ENCODE measurements around the gene LPIN1.
A peak's percentile ranks its signal among the peaks of the same experiment; 100 is the strongest.

The LPIN1 gene

DNA sequence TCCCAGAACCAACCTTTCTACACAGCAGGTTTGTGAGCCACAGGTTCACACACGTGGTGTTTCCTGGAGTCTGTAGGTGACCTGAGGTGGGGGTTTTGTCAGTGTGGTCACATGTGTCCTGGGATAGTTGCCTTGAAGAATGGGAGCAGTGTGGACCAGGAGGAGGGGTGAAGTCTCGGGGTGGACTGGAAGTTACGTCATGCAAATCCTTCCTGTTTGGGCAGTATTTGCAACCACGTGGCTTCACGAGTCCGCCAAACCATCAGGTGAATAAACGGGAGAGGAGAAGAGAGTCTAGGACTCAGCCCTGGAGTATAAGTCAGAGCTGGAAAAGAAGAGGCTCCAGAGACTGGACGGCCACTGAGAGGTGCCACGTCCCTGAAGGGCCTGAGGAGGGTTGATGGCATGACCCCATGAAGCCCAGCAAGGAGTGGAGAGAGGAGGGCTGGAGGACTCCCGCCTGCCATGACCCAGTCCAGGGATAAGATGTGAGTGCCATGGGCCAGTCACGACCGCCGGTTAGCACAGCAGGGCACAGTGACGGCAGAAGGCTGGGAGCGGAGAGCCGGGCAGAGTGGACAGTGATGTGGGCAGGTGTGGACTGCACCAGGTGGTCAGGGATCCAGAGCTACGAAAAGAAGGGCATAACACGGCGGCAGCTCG lies 16.5 kb downstream of the LPIN1 start:
- DNase-seq = no peak

DNA sequence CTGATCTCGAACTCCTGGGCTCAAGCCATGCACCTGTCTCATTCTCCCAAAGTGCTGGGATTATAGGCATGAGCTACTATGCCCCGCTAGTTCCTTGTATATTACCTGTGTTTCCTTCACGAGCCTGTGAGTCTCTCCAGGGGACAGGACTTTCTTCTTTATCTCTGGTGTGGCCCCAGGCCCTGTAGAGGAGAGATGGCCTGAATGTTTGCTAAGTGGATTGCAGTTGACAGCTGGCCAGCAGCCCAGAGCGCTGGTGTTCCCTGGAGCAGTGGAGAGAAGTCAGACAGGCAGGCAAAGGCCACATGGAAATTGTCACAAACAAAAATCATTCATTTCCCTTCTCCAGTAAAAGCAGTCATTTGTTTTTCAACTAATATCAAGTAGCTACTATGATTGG lies 17.9 kb downstream of the LPIN1 start:
- no peak for DNase-seq

GRCh38 chr2:11764920-11765319 lies 18.5 kb downstream of the LPIN1 start:
- DNase-seq = no peak

- no peak for DNase-seq
Measured at GRCh38 chr2:11765501-11765900, 19.1 kb downstream of the LPIN1 start.

GRCh38 chr2:11766016-11766415 lies 19.6 kb downstream of the LPIN1 start:
- DNase-seq = no peak

- no peak for DNase-seq
Measured at GRCh38 chr2:11767779-11768178, 21.3 kb downstream of the LPIN1 start.

DNA sequence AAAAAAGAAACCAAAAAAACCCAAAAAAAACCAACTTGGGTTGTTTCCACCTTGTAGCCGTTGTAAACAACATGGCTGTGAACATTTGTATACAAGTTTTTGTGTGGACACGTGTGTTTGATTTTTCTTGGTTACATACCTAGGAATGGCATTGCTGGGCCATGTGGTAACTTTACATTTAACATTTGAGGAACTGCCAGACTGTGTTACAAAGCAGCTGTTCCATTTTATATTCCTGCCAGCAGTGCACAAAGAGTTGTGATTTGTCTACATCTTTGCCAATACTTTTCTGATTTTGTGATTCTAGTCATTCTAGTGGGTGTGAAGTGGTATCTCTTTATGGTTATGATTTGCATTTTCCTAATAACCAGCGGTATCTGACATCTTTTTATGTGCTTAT lies 22.5 kb downstream of the LPIN1 start:
- DNase-seq = no peak

DNA sequence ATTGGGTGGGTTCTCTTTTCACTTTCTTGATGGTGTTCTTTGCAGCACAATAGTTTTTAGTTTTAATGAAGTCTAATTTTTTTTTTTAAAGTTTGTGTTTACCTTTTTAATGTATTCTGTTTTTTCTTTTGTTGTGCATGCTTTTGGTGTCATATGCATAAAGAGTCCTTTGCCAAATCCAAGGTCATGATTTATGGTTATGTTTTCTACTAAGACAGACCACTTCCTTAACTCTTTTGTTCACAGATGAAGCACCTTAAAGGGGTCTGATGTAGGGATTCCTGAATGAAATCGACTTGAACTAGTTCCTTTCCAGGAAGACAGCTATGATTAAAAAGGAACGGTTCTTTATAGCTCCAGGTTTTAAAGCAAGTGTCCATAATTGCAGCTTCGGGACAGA lies 23.1 kb downstream of the LPIN1 start:
- DNase-seq = no peak

DNA sequence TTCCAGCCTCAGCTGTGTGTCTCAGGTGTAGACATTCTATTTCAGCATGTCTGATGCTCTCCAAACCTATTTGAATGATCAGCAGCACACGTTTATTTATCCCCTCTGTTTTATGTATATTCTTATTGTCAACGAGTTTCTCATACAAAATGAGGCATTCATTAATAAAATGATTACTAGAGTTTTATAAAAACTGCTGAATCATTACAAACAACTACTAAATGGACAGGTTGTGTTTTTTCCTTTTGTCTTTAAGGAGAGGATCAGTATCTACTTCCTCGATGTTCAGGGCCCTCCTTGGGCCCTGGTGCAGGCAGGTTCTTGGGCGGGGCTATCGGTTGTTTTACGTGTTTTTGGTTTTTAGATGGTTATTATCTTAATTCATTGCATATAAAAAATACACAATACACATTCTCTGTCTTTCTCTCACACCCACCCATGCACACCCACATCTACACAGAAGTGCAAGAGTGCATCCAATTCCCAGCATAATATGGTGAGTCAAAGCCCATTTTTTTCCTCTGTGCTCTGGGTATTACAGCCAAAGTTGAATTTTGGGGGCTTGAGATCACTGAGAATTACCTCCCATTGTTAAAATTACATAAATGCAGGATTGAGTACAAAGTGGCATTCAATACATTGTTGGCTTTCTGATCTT lies 24.2 kb downstream of the LPIN1 start:
- DNase-seq = no peak

DNA sequence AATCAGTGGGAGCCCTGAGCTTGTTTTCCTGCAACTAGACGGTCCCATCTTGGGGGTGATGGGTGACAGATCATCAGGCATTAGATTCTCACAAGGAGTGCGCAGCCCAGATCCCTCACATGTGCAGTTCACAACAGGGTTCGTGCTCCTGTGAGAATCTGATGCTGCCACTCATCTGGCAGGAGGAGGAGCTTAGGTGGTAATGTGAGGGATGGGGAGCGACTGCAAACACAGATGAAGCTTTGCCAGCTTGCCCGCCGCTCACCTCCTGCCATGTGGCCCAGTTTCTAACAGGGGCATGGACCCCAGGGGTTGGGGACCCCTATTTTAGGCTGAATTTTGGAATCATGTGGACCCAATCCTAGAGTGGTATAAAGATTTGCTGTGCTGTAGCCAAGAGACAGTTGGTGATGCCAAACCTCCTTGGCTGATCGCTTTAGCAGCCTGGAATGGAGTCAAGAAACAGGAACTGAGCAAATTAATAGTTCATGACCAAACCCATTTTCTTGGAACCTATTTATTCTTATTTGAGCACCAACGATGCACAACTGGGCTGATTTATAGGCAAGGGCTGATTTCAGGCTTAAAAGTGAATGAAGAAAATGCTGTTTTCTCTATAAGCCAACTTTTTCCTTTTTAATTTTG lies 25.7 kb downstream of the LPIN1 start:
- DNase-seq = no peak

DNA sequence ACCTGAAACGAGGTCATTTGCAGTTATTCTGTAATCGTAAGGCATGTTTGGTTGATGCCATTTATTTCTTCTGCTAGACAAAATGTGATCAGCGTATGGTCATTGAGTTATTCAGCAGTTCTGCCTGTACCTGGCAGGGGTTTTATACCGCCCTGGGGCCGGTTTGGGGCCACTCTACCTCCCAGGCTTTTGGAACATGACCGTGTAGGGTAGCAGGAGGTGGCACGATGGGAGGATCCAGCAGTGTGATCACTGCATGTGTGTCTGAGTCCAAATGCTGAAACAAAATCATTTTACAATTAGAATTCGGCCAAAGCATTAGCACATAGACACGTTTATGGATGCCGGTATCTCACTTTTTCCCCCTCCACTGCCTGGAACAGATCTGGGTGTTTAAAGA lies 26.7 kb downstream of the LPIN1 start:
- DNase-seq = no peak

GRCh38 chr2:11773747-11774525 lies 27.5 kb downstream of the LPIN1 start:
- no peak for DNase-seq

DNA sequence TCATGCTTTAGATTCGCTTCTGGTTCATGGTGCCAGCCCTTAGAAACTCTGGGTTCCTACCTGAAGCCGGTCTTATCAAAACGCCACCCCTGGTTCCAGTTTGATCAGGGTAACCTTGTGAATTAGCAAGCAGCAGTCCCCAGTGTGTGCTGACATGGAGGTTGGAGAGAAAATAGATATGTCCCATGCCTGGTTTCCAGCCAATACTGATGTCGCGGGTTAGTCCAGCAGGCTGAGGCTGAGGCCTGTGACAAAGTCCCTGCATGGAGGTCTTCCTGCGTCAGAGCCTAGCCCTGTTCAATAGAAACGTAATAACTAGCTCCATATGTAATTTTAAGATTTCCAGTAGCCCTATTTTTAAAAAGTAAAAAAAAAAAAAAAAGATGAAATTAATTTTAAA lies 28.2 kb downstream of the LPIN1 start:
- DNase-seq = no peak

DNA sequence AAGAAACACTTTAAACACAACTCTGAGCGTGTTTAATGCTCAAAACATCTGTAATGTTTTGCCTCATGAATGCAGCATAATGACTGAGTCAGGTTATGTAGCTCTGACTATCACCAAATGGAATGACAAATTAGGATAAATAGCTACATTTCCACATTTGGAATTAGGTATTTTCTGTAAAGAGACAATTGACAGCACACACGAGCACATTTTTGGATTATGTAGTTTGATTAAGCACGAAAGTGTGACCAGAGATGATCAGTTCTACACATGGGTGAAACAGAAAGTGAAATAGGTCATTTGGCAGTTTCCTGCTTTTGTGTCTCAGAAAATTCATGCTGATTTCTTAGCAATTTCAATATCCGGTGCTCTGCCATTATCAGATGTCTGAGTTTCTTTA lies 29.0 kb downstream of the LPIN1 start:
- DNase-seq = no peak

DNA sequence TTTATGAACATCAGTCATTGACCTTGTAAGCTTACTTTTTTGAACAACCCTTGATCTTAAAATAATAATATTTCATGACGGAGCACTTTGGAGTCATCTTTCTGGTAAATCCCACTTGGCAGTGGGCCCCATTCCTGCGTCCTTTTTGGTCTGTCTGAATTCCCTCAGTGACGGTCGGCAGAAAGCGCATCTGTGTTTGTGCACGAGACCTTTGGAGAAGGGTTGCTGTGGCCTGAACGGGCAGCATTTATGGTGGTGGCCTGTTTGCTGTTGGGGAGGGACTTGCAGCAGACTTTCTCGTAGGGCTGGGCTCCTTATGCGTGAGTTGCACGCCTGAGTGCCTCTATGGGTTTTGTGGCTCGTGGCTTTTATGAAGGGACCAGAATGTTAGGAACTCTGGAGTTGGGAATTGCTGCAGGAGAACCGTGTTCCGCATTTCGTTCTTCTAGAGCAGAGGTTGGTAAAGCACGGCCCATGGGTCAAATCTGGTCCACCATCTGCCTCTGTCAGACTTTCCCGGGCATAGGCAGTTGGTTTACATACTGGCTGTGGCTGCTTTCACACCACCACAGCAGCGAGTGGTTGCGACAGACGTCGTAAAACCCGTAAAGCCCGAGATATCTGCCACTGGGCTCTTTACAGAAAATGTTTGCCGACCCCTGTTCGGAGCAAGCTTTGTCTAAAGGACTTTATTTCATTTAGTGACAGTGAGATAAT lies 30.8 kb downstream of the LPIN1 start:
- no peak for DNase-seq

- DNase-seq = no peak
Measured at GRCh38 chr2:11777886-11778415, 31.5 kb downstream of the LPIN1 start.

DNA sequence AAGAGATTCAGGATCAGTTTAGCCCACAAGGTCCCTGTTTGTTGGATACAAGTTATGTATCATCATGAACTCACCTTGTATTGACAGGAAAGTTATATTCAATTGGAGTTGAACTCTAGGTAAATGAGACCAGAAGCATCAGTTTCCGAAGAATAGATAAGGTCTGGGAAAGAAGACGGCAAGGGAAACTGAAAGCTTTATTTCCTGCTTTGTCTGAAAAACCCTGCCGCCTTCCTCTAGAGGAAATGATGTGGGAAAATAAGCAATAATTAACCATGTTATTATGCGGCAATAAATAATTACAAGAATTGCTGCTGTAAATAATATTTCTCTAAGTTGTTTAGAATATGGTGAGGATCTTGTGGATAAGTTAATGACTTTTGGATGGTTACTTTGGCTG lies 32.0 kb downstream of the LPIN1 start:
- DNase-seq = no peak

GRCh38 chr2:11778923-11779757 lies 32.7 kb downstream of the LPIN1 start:
- DNase-seq = peak; percentile 88 to 90

DNA sequence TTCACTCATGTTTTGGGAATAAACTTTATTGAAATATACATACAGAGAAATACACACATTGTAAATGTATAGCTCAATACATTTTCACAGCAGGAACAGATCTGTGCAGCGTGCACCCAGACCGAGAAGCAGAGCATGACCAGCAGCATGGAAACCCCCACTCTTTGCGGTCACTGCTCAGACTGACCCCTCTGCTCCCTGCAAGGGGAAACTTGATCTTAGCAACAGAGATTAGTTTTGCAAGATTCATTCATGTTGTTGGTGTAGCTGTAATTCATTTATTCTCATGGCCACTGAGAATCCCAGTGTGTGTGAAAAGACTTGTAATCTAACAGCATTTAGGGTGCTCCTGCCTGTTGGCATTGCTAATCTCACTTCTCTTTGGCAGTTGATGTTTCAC lies 35.2 kb downstream of the LPIN1 start:
- no peak for DNase-seq

DNA sequence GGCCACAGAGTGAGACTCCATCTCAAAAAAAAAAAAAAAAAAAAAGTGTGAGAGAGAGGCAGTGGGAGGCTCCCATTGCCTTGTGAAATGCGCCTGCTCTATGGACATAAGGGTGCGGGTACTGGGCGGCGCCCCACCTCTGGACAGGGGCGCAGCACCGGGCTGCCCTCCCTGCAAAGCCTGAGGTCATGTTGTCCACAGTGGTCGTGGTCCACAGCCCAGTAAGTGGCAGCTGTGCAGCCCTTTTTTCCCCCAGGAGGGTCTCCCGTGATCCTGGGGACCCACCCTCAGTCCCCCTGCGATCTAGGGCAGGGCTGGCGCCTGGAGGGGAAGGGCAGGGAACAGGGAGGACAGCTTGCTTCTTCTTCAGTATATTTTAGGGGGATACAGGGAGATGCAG lies 37.8 kb downstream of the LPIN1 start:
- DNase-seq = no peak

DNA sequence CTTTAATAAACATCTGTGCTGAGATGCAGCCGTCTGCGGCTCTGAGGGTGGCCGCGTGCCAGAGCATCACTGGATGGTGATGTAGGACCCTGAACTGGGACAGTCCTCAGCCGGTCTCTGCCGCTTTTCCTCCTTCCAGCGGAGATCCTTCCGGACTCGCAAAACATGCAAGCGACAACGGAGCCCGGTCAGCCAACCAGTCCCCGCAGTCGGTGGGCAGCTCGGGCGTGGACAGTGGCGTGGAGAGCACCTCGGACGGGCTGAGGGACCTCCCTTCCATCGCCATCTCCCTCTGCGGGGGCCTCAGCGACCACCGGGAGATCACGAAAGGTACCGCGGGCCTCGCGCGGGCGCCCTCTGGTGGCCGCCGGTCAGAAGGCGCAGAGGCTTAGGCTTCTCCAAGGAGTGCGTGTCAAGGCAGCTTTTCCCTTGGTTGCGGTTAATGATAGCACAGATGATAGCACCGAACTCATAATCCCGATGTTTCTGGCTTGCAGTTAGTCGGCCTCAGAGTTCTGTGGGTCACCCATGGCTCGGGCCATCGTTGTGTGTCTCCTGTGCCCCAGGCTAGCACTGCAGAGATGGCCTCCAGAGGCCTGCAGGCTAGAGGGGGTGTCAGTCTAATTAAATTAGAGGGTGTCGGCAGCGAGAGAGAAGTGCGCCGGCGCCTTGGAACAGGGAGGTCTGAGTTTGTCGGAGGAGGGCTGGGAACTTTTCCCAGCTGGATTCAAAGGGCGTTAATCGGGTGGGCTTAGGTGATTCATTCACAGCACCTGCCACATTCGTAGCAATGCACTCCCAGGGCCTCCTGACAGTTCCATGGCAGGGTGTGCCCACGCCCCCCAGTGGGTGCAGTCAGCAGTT lies 38.5 kb downstream of the LPIN1 start:
- DNase-seq = peak; percentile 19 to 41

Measured in activated CD4-positive, alpha-beta T cell treated with anti-CD3 and anti-CD28 coated beads for 4 hours (primary cell).